Stimulated activated CD4-positive, alpha-beta T cell treated with anti-CD3 and anti-CD28 coated beads, Interleukin-1b, Interleukin-23, amount 100 ng/mL, for 24 hours (primary cell): ENCODE data around the gene KAT6B.

Experiments used
- DNase-seq, 4 experiments: peaks; one replicate each; pipeline ENCODE4 v3.0.0-alpha.2; 2020; ENCODE audit warnings: low read depth in 4 of 4, low spot score in 1 of 4

Gene KAT6B

DNA sequence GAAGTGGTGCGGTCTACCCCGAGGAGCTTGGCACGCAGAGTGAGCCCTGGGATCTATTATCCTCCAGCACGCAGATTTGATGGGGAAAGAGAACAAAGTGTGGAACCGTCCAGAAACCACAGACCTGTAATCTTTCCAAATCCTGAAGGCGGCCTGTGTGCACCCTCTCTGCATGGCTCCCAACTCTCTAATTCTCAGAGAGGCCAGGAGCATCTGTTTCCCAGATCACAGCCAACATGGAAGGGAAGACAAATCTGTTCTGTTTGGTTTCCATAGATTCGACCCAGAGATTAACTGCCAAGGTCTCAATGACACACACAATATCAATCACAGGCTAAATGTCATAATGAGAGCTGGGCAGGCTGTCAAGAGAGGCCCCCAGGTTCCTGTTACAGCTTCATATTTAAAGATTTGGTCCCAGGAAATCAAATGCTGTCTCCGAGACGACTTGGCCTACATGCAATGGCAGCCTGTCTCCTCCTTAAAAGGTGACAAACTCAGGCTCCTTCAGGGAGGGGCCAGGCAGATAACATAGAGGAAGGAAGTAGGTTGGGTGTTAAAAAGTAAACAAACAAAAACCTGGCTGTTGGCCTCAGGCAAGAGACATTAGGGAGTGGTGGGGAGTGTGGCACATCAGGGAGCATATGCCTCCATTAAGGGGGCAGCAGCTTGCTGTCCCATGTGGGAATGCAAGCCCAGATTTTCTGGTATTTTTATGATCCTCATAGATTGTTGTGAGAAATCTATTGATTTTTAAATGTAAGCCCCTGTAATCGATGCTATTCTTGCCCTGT, 236.3 kb downstream of the KAT6B start:
- DNase-seq = no peak

DNA sequence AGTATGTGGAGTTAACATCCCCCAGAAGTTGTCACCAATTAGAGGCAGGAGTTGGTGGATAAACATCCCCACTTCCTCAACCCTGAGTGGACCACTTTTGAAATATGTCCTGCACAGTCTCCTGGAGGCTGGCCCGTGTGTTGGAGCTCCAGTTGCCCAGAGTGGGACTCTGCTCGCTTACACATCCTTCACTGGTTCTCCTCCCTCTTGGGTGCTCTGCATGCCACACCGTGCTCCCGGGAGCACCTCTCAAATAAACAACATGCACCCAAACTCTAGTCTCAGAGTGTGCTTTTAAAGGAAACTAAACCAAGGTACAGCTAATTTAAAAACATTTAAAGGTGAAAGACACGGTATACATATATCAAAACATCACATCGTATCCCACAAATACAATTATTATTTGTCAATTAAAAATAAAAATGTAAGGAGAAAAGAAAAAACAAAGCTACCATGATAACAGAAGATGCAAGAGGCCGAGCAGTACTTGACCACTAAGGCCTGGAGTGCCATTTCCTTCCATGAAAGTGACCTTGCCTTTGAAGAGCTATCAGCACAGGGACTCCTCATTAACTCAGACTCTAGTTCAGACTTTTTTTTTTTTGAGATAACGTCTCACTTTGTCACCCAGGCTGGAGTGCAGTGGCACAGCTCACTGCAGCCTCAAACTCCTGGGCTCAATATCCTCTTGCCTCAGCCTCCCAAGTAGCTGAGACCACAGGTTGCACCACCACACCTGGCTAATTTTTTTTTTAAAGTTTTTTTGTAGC, 237.2 kb downstream of the KAT6B start:
- no peak for DNase-seq

DNA sequence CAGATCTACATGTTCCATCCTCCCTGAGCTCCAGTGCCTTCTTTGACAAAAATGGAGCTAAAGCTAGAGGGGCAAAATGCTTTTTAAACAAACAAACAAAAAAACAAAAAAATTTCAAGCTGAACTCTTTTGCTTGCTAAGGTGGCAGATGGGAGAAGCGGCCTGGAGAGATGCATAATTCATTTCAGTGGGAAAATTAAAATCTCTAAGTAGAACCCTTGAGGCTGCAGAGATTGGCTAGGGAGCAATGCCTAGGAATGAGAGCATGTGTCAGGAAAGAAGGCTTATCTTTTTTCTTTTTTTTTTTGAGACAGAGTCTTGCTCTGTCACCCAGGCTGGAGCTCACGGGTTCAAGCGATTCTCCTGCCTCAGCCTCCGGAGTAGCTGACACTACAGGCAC, 238.7 kb downstream of the KAT6B start:
- DNase-seq = no peak

DNA sequence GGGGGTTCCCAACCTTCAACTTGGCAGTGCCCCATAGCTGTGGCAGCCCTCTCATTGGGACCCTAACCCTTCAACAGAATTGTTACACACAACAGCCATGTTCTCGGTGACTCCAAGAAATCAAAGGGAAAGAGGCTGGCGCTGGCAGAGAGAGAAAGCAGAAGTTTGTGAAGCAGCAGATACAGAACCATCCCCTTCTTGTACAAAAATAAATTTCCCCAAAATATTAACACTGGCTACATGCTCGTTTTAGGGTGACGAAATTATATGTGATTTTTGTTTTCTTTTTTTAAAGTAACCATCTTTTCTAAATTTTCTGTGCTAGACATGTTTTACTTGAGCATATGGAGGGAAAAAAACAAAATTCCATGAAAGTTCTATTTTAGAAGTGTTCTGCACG, 239.9 kb downstream of the KAT6B start:
- no peak for DNase-seq

DNA sequence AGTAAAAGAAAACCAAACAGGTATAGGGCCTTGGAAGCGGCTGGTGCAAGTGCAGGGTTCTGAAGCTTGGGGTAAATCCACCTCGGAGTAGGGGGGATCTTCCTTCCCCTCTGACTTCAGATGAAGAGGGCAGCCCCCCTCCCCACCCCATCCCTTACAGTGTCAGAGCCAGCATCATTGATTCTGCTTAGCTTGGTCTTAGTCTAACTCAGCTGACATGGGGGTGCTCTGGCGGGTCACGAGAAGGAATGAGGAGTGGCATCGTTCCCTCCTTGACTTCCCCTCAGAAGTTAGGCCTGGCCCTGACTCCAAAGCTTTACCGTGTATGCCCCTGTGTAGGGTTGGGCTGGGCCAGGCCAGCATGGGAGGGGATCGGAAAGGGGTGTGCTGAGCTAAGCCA, 240.9 kb downstream of the KAT6B start:
- no peak for DNase-seq

DNA sequence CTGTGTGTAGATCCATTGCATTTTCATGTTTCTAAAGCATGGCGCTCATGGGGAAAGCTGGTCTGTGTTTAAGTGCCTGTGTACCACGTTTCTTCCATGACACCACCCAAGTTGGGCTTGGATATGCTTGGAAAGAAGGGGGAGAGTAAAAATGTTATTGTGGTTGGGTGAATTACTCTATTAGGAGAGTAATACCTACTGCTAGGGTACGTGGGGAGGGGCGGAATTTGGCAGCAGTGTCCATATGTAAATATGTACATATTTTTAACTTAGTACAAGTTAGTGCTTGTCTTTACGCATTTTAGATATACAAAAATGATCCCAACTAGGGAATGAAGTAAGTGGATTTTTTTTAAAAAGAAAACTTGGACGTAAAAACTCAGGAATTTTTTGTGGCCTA, 242.1 kb downstream of the KAT6B start:
- DNase-seq = no peak

DNA sequence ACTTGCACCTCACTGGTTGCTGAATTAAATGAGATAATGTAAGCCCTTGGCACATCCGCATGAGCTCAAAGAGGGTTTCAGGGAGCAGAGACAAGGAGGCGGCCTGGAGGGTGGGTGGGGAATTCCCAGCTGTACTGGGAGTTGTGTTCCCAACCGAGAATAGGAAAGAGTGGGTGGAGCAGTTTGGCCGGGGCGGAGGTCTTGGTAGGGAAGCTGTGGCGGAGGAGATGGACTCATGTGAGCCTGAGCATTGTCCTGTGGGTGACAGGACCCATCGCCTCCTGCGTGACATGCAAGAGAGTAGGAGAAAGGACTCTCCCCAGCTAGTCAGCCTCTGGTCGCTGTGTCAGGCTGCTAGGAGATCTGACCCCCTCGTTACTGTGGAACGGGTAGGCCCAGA, 244.1 kb downstream of the KAT6B start:
- no peak for DNase-seq

DNA sequence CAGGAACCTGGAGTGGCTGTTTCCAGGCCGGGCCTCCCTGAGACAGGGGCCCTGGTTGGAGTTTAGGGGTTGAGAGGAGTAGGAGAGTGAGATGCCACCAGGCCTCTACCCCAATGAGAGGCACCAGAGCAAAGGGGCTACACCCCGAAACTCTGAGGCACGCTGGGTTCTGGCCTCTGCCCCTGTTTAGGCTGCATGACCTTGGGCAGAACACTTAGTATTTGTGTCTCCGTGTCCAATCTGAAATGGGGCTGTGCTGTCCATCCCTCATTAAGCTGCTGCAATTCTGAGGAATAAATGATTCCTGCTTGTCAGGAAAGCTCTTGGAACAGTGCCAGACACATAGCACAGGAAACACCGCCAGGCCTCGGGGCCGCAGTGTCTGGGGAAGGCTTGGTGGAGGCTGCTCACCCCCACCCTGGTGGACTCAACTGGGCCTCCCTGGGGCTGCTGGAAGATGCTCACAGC, 244.6 kb downstream of the KAT6B start:
- no peak for DNase-seq

DNA sequence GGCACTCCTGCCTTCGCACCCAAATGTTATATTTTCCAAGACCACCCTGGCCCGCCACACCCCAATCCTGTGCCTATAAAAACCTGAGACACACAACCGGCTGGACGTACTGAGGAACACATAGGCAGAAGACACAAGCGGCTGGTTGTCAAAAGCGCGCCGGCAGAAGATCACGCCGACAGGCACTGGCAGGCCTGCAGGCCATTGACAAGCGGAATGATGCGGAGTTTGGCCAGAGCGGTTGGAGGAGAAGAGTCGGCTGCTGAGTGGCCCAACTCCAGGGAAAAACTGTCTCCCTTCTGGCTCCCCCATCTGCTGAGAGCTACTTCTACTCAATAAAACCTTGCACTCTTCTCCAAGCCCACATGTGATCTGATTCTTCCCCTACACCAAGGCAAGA, 245.4 kb downstream of the KAT6B start:
- no peak for DNase-seq

DNA sequence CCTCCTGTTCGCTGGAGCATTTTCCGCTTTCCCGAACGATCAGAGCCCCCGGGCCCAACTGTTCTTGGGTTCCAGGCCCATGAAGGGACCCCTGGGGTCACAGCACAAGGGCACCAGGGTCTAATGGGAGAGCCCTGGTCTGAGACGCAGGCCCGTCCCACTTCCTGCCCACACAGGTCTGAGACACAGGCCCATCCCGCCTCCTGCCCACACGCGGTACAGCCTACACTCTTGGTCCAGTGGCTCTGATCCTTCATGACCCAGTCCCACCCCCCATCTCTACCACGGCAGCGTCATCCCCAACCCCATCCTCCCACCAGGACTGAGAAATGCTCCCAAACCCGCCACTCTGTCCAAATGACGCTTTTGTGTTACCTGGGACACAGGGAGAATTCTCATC, 246.3 kb downstream of the KAT6B start:
- DNase-seq = no peak

DNA sequence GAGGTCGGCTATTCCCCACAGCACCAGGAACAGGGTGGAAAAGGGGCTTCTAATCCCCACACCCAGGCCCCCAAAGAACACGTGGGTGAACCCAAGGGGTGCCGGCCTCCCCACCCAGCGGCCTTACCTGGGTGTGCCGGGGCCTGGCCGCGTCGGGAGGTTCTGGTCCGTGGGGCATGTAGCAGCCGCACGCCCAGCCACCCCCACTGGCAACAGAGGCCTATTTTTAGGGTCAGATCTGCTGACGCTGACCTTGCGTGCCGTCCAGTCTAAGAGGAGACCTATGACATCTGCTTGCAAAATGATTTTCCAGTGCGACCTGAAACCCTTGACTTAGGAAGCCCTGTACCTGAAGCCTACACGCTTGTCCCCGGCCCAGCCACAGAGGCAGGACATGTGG, 247.0 kb downstream of the KAT6B start:
- no peak for DNase-seq

DNA sequence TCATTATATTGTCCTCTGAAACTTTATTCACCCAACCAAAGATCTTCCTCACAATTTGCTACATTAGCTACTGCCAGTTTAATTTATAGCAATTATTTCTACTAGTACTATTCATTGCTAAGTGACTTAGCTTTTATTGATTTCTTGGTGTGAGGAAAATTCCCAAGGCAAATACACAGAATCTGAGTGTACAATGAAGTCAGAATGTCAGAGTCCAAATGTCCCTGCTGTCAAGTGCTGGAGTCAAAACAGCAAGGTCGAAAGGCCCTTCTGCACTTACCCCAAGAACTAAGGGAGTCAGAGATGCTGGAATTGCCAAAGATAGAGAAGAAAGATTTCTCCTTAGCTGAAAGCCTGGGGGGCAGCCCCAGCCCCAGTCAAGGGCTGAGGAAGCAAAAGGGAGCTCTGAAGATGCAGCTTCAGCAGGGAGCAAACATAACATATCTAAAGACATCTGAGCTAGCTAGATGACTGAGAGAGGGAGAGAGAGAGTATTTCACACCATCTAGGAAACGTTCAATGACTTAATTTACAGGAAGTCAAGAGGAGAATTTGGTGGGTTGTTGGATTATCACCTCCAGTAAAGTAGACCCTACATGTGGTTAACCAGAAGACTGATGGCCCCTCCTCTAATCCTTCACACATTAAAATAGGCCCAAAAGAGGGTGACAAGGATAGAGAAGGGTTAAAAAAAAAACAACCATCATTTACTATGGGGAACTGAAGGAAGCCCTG, 248.5 kb downstream of the KAT6B start:
- DNase-seq = no peak

DNA sequence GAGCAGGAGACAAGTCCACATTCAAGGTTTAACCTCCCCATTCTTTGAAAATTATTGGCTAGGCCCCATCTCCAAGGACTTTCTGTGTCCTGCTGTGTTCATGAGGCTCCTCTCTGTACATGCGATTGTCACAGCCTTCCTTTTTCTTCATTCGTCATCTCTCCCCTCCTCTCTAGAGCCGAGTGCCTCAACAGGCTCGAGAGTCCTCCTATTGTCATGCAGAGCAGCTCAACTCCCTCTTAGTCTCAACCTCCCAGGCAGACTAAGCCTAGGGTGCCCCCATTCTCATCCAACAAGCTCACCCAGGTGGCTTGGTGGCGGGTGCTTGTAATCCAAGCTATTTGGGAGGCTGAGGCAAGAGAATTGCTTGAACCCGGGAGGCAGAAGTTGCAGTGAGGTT, 249.9 kb downstream of the KAT6B start:
- DNase-seq = no peak

DNA sequence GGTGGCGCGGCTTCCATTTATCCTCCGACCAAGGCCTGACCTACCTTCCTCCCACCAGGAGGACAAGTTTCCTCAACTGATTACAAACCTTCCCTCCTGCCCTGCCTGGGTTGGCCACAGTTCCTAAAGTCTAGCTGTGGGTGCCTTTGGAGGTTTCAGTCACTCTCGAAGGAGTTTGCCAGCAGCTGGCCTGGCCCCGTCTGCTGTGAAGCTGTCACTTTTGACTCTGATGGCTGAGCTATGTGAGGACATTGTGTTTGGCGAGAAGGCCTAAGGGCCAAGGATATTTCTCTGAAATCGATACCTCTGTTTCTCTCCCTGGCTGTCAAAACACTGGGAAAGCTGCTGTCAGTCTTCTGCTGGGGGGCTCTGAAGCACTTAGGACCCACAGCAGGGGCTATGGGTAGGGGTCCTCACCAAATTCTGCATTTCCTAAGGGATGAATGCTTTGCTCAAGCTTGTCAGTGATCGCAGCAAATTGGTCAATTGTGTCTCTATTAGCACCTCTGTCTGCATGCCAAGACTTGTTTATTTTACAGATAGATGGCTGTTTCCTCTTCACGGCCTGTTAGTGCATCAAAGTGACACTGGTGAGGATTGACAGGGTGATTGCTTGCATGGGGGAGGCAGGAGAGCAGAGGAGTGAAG, 253.2 kb downstream of the KAT6B start:
- no peak for DNase-seq

DNA sequence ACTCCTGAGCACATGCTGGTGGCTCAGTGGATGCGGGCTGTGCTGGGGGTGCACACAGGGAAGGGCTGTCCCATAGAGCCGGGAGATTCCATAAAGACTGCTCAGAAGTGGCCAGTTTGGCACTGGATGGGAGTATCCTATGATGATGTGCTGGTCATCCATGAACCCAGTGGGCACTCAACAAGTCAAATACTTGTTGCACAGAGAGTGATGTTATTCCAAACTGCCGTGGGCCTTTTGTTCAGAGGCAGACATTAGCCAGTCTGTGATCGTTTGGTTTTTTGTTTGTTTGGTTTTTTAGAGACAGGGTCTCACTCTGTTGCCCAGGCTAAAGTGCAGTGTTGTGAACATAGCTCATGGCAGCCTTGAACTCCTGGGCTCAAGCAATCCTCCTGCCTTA, 254.2 kb downstream of the KAT6B start:
- no peak for DNase-seq

DNA sequence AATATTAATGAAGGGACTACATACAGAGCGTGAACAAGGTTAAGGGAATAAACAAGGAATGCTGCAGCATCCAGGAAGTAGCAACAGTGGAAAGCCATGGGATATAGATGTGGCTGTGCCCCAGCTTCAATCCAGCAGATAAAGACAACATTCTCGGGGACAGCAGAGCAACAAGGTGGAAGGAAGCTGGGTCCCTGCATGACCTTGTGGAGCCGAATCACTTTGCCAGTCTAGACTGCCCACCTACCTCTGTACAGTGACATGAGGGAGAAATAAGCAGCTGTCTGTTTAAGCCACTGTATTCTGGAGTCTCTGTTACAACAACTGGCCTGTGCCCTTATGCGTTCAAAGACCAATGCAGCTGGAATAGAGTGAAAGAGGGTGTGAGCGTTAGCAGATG, 255.0 kb downstream of the KAT6B start:
- DNase-seq = no peak
